HS-27A (cell line): ENCODE measurements around the gene NDUFS2.
A peak's percentile ranks its signal among the peaks of the same experiment; 100 is the strongest.

ENCODE experiments used
- DNase-seq: peaks from one replicate; pipeline ENCODE4 v3.0.0-alpha.2; 2012; ENCODE audit warnings: low read depth, missing footprints

The NDUFS2 gene

GRCh38 chr1:161172776-161173376 lies 29.3 kb upstream of the NDUFS2 start:
- peak; percentile 82 for DNase-seq

- DNase-seq = no peak
Observed at GRCh38 chr1:161173711-161174110, 28.5 kb upstream of the NDUFS2 start.

GRCh38 chr1:161174911-161175310 lies 27.3 kb upstream of the NDUFS2 start:
- no peak for DNase-seq

GRCh38 chr1:161175771-161176453 lies 26.3 kb upstream of the NDUFS2 start:
- no peak for DNase-seq

- no peak for DNase-seq
Observed at GRCh38 chr1:161176468-161177111, 25.6 kb upstream of the NDUFS2 start.

GRCh38 chr1:161177112-161177935 lies 24.8 kb upstream of the NDUFS2 start, which contains the start of gene B4GALT3:
Gene B4GALT3, minus strand, starts transcription at chr1:161177507. Its CDS starts 1,447 bp downstream, at chr1:161176060.
- no peak for DNase-seq

GRCh38 chr1:161177936-161178244 lies 24.3 kb upstream of the NDUFS2 start:
- no peak for DNase-seq

- DNase-seq = no peak
Observed at GRCh38 chr1:161179698-161180097, 22.5 kb upstream of the NDUFS2 start.

- DNase-seq = no peak
Observed at GRCh38 chr1:161180639-161181038, 21.5 kb upstream of the NDUFS2 start.

GRCh38 chr1:161182214-161182613 lies 20.0 kb upstream of the NDUFS2 start:
- no peak for DNase-seq

- DNase-seq = no peak
Observed at GRCh38 chr1:161185282-161185682, 16.9 kb upstream of the NDUFS2 start.

GRCh38 chr1:161185732-161186311 lies 16.3 kb upstream of the NDUFS2 start:
- DNase-seq = no peak

GRCh38 chr1:161187311-161187710 lies 14.9 kb upstream of the NDUFS2 start:
- DNase-seq = no peak

- DNase-seq = no peak
Observed at GRCh38 chr1:161188381-161188780, 13.8 kb upstream of the NDUFS2 start.

GRCh38 chr1:161189036-161189435 lies 13.1 kb upstream of the NDUFS2 start:
- DNase-seq = no peak

GRCh38 chr1:161190962-161191521 lies 11.1 kb upstream of the NDUFS2 start:
- DNase-seq = no peak

- no peak for DNase-seq
Observed at GRCh38 chr1:161191971-161192370, 10.2 kb upstream of the NDUFS2 start.

- DNase-seq = no peak
Observed at GRCh38 chr1:161192476-161193465, 9.4 kb upstream of the NDUFS2 start.

- DNase-seq = no peak
Observed at GRCh38 chr1:161193561-161194235, 8.5 kb upstream of the NDUFS2 start.

GRCh38 chr1:161195171-161195570 lies 7.0 kb upstream of the NDUFS2 start:
- DNase-seq = no peak
